NCI-H510A treated with DMSO at 0.1 percent for 48 hours (cell line): ENCODE measurements around the gene YWHAH.

Source experiments
- DNase-seq: peaks from one replicate; lab custom pipeline; 2025; lab: John Stamatoyannopoulos, UW

Gene YWHAH

GRCh38 chr22:31950226-31950625 is 5.9 kb downstream of the YWHAH start:
- no peak for DNase-seq

- no peak for DNase-seq
Measured at GRCh38 chr22:31951194-31952093, 7.1 kb downstream of the YWHAH start.

- no peak for DNase-seq
Measured at GRCh38 chr22:31952094-31952401, 7.7 kb downstream of the YWHAH start.

GRCh38 chr22:31952472-31952871 is 8.1 kb downstream of the YWHAH start:
- no peak for DNase-seq

GRCh38 chr22:31953261-31953660 is 8.9 kb downstream of the YWHAH start:
- no peak for DNase-seq

GRCh38 chr22:31954535-31955523 is 10.5 kb downstream of the YWHAH start:
- DNase-seq, result no peak

- DNase-seq, result no peak
Measured at GRCh38 chr22:31956360-31956759, 12.0 kb downstream of the YWHAH start.

- no peak for DNase-seq
Measured at GRCh38 chr22:31957970-31958594, 13.7 kb downstream of the YWHAH start.

- DNase-seq, result no peak
Measured at GRCh38 chr22:31958625-31959239, 14.4 kb downstream of the YWHAH start.

GRCh38 chr22:31960767-31961166 is 16.4 kb downstream of the YWHAH start:
- no peak for DNase-seq

- no peak for DNase-seq
Measured at GRCh38 chr22:31962387-31963125, 18.2 kb downstream of the YWHAH start.

- no peak for DNase-seq
Measured at GRCh38 chr22:31968022-31968421, 23.7 kb downstream of the YWHAH start.

GRCh38 chr22:31969789-31970489 is 25.6 kb downstream of the YWHAH start:
- DNase-seq, result peak; percentile 63

GRCh38 chr22:31970490-31971444 is 26.4 kb downstream of the YWHAH start:
- DNase-seq, result peak; percentile 64

GRCh38 chr22:31972180-31972579 is 27.8 kb downstream of the YWHAH start:
- no peak for DNase-seq

GRCh38 chr22:31973739-31974138 is 29.4 kb downstream of the YWHAH start:
- DNase-seq, result no peak

GRCh38 chr22:31977141-31977841 is 33.0 kb downstream of the YWHAH start:
- DNase-seq, result peak; percentile 76

- no peak for DNase-seq
Measured at GRCh38 chr22:31977939-31978338, 33.6 kb downstream of the YWHAH start.

- no peak for DNase-seq
Measured at GRCh38 chr22:31980628-31981027, 36.3 kb downstream of the YWHAH start.
